ENCODE measurements around the gene CCDC192. TPM values are rescaled to one million over a fixed set of nuclear protein-coding genes. Genes with fewer than 3 reads are reported as not detected.

Gene CCDC192
- total RNA-seq, 1 donor from 2014 or later = not detected

GRCh38 chr5:127909821-127910220 is 206.6 kb downstream of the CCDC192 start:
- no peak overlapping the region for H3K9ac ChIP-seq
- DNase-seq (ENCODE audit: low spot score) = no peak
- no peaks in the 10 kb centered on the region for H3K9me3 Mint-ChIP-seq
- H3K9me3 ChIP-seq (ENCODE audit: low read depth) = no peaks in the 10 kb centered on the region
- no peak overlapping the region for H2AFZ ChIP-seq (replicated peaks)
- no peaks in the 10 kb centered on the region for H4K20me1 ChIP-seq (ENCODE audit: low read depth)
- no peak overlapping the region for H3K4me2 ChIP-seq
- no peaks in the 10 kb centered on the region for H3K36me3 ChIP-seq
- no peak overlapping the region for H3K4me3 ChIP-seq
- H3K27ac ChIP-seq = no peak overlapping the region
- no peaks in the 10 kb centered on the region for H3F3A ChIP-seq (ENCODE audit: low read depth)
- TF ChIP-seq CTCF (IDR thresholded peaks at IDR 0.05) (no peak), EZH2phosphoT487 (IDR thresholded peaks at IDR 0.05) (no peak), EZH2 (IDR thresholded peaks at IDR 0.05) (no peak)
- no peaks in the 10 kb centered on the region for H3K36me3 Mint-ChIP-seq
- no peak overlapping the region for H3K4me3 Mint-ChIP-seq
- no peak overlapping the region for H3K27ac Mint-ChIP-seq
- H3K27me3 ChIP-seq = no peaks in the 10 kb centered on the region
- H3K4me1 Mint-ChIP-seq = peaks cover 7% of the 10 kb centered on the region
- no peaks in the 10 kb centered on the region for H3K79me2 ChIP-seq (ENCODE audit: low read depth)
- no peaks in the 10 kb centered on the region for H3K4me1 ChIP-seq
- H3K27me3 Mint-ChIP-seq (ENCODE audit: insufficient read depth, low read depth) = no peaks in the 10 kb centered on the region

- DNase-seq (ENCODE audit: low spot score) = no peak
- no peak overlapping the region for H3K9ac ChIP-seq
- Mint-ChIP-seq H3K9me3 (no peaks in the 10 kb centered on the region), H3K4me3 (no peak overlapping the region), H3K4me1 (peaks cover 7% of the 10 kb centered on the region), H3K27me3 (ENCODE audit: insufficient read depth, low read depth) (no peaks in the 10 kb centered on the region), H3K36me3 (no peaks in the 10 kb centered on the region), H3K27ac (no peak overlapping the region)
- no peaks in the 10 kb centered on the region for H3K79me2 ChIP-seq (ENCODE audit: low read depth)
- no peaks in the 10 kb centered on the region for H3K9me3 ChIP-seq (ENCODE audit: low read depth)
- H3F3A ChIP-seq (ENCODE audit: low read depth) = no peaks in the 10 kb centered on the region
- no peaks in the 10 kb centered on the region for H4K20me1 ChIP-seq (ENCODE audit: low read depth)
- no peak overlapping the region for H3K4me3 ChIP-seq
- no peak overlapping the region for H3K27ac ChIP-seq
- H3K4me2 ChIP-seq = no peak overlapping the region
- H3K36me3 ChIP-seq = no peaks in the 10 kb centered on the region
- H2AFZ ChIP-seq (replicated peaks) = no peak overlapping the region
- no peaks in the 10 kb centered on the region for H3K4me1 ChIP-seq
- H3K27me3 ChIP-seq = no peaks in the 10 kb centered on the region
- TF ChIP-seq CTCF (IDR thresholded peaks at IDR 0.05) (no peak), EZH2phosphoT487 (IDR thresholded peaks at IDR 0.05) (no peak), EZH2 (IDR thresholded peaks at IDR 0.05) (no peak)
Observed at GRCh38 chr5:127910307-127910956, 207.2 kb downstream of the CCDC192 start.

GRCh38 chr5:127911619-127912018 is 208.4 kb downstream of the CCDC192 start:
- peaks cover 7% of the 10 kb centered on the region for H3K4me1 Mint-ChIP-seq
- H3K4me1 ChIP-seq = no peaks in the 10 kb centered on the region
- no peak overlapping the region for H2AFZ ChIP-seq (replicated peaks)
- H3K4me3 ChIP-seq = no peak overlapping the region
- no peak for DNase-seq (ENCODE audit: low spot score)
- H3K27me3 Mint-ChIP-seq (ENCODE audit: insufficient read depth, low read depth) = no peaks in the 10 kb centered on the region
- H3K9me3 ChIP-seq (ENCODE audit: low read depth) = no peaks in the 10 kb centered on the region
- no peaks in the 10 kb centered on the region for H3F3A ChIP-seq (ENCODE audit: low read depth)
- no peak overlapping the region for H3K9ac ChIP-seq
- no peak overlapping the region for H3K4me2 ChIP-seq
- TF ChIP-seq CTCF (IDR thresholded peaks at IDR 0.05) (no peak), EZH2phosphoT487 (IDR thresholded peaks at IDR 0.05) (no peak), EZH2 (IDR thresholded peaks at IDR 0.05) (no peak)
- H3K27me3 ChIP-seq = no peaks in the 10 kb centered on the region
- H3K4me3 Mint-ChIP-seq = no peak overlapping the region
- H3K27ac Mint-ChIP-seq = no peak overlapping the region
- no peak overlapping the region for H3K27ac ChIP-seq
- no peaks in the 10 kb centered on the region for H3K9me3 Mint-ChIP-seq
- H4K20me1 ChIP-seq (ENCODE audit: low read depth) = no peaks in the 10 kb centered on the region
- no peaks in the 10 kb centered on the region for H3K36me3 ChIP-seq
- no peaks in the 10 kb centered on the region for H3K36me3 Mint-ChIP-seq
- no peaks in the 10 kb centered on the region for H3K79me2 ChIP-seq (ENCODE audit: low read depth)
